D721Med (cell line): ENCODE results near the gene RASIP1.

Source experiments
- DNase-seq: peaks from one replicate; pipeline ENCODE4 v3.0.0; 2011; ENCODE audit warnings: low spot score; ENCODE audit not compliant: insufficient read length
- FAIRE-seq: peaks from 2 replicates; lab custom pipeline; 2011; peaks lifted over from hg19 to GRCh38; lab: Jason Lieb, UNC
- CTCF ChIP-seq: IDR thresholded peaks from 2 replicates; pipeline ENCODE4 v1.5.1; 2012; ENCODE audit warnings: mild to moderate bottlenecking, control low read depth; ENCODE audit not compliant: insufficient read depth; ENCODE audit errors: missing control alignments

Gene RASIP1

DNA sequence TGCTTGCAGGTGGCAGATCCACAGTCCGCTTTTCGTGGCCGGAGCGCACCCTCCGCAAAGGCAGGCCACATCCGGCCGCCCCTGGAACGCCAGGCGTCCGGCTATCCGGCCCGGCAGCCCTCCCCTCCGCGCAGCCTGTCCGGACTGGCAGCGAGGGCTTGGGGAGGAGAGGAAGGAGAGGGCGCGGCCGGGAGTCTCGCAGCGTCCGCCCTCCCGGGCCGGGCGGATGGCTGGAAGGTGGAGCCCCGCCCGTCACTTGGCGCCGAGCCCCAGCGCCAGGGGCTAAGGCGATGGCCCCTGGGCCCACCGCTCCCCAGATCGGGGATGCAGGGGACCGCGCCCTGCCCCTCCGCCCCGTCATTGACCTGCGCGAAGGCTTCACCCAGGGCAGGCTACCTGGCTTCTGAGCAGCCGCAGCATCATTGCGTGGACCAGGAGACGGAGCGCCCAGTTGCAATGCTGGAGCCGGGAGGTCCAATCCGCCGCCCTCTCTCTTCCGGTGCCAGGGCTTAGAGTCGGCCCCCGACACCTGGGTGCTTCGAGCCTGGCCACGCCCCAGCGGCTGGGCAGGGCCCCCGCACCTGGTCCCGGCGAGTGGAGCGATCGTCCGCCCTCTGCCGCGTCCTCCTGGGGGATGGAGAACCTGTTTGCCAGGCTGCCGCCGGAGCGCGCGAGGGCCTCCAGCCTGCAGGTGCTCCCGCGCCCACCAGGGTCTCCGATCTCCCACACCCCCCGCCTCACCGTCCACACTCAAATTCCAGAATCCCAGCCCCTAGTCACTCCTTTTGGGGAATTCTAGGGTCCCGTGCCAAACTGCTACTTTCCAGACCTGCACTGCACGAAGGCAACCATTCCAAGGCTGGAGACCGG, 12.3 kb upstream of the RASIP1 start, which contains the start of gene FUT1:
TSS of gene FUT1 (minus strand) at position 146 of the 870 bp plus-strand sequence. CDS start 1,360 bp downstream, outside the sequence.
- peak; percentile 74 for DNase-seq
- FAIRE-seq, result no peak
- TF ChIP-seq CTCF, result no peak

DNA sequence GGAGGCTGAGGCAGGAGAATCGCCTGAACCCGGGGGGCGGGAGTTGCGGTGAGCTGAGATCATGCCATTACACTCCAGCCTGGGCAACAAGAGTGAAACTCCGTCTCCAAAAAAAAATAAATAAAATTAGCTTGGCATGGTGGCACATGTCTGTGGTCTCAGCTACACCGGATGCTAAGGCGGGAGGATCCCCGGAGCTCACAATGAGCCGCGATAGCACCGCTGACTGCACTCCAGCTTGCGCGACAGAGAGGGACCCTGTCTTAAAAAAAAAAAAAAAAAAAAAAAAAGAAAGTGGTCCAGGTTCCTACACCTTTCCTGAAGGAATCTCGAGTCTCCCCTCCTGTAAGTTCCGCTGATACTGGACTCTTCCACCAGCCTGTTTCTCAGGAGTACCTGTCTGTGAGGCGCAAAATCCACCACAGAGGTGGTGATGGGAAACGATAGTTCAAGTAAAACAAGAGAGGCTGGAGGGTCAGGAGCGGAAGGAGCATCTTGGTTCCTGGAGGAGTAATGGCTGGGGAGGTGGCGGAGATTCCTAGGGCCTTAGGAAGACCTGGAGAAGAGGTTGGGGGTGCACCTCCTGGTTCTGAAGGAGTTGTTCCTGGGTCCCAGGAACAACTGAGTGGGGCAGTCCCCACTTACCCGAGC, 11.6 kb upstream of the RASIP1 start:
- TF ChIP-seq CTCF, result no peak
- no peak for FAIRE-seq

DNA sequence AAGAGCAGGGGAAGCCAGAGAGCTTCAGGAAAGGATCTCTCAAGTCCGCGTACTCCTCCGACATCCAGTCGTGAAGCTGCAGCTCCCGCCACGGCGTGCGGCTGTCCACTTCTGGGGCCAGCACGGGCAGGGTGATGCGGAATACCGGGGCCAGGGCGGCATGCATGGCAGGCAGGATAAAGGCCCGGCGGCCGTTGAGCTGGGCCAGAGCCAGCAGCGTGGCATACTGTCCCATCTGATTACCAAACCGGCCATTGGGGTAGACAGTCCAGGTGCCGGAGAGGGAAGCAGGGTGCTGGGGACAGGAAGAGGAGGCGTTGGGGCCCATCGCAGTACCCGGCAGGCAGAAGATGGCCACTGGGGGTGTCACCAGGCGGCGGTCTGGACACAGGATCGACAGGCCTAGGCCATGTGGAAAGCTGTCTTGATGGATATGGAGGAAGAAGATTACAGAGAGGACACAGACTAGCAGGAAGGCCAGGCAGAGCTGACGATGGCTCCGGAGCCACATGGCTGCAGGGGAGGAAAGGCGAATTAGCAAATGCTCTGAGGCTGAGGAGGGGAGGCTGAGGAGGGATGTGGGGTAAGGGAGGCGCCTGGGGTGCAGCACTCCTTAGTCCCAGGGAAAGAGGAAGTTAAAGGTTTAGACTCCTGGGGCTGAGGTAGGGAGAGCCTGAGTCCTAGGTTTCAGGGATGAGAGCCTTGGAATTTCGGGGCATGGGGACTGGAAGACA, 10.5 kb upstream of the RASIP1 start:
- DNase-seq (no peak), FAIRE-seq (no peak)
- TF ChIP-seq CTCF, result no peak

More for the DNA sequence above, 11.6 kb upstream of the RASIP1 start:
- no peak for DNase-seq

GRCh38 chr19:48750351-48750750, 9.9 kb upstream of the RASIP1 start:
- no peak for TF ChIP-seq CTCF
- DNase-seq, result no peak
- FAIRE-seq, result no peak

DNA sequence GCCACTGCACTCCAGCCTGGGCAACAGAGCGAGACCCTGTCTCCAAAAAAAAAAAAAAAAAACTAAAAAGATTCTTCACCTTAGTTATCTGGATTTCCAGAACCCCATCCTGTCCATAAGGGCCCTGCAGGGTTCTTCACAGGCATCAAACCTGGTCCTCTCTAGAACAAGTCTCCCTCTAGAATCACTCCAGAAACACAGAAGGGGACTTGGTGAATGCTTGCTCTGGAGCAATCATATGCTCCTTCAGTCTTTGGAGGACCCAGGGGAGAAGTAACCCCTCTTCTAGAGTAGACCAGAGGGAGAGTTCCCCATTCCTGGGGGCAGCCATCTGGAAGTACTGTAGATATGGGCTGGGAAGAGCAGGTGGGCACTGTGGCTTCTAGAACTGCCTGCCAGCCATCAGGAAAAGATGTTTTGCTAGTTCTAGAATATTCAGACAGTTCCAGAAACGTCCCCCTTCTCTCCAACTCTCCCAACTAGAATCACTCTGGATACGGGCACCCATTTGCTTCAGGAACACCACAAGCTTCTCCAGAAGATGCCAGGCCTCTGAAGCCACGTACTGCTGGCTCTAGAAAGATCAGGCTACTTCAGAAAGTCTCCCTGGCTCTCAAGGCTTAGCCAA, 9.3 kb upstream of the RASIP1 start:
- DNase-seq (no peak), FAIRE-seq (no peak)
- TF ChIP-seq CTCF, result no peak

- DNase-seq, result peak; percentile 97
- TF ChIP-seq CTCF, result no peak
- no peak for FAIRE-seq
These were observed 6.5 kb upstream of the RASIP1 start, which contains the start of gene IZUMO1 for GRCh38 chr19:48746738-48747575. Gene IZUMO1, minus strand, starts transcription at chr19:48746909. Its CDS starts 1,050 bp downstream, at chr19:48745859.
